Inflammatory macrophage treated with lipopolysaccharide for 4 hours (primary cell): ENCODE data around the gene NAP1L4.

Source experiments
- DNase-seq: peaks from one replicate; pipeline ENCODE4 v3.0.0-alpha.2; 2020

NAP1L4 gene

DNA sequence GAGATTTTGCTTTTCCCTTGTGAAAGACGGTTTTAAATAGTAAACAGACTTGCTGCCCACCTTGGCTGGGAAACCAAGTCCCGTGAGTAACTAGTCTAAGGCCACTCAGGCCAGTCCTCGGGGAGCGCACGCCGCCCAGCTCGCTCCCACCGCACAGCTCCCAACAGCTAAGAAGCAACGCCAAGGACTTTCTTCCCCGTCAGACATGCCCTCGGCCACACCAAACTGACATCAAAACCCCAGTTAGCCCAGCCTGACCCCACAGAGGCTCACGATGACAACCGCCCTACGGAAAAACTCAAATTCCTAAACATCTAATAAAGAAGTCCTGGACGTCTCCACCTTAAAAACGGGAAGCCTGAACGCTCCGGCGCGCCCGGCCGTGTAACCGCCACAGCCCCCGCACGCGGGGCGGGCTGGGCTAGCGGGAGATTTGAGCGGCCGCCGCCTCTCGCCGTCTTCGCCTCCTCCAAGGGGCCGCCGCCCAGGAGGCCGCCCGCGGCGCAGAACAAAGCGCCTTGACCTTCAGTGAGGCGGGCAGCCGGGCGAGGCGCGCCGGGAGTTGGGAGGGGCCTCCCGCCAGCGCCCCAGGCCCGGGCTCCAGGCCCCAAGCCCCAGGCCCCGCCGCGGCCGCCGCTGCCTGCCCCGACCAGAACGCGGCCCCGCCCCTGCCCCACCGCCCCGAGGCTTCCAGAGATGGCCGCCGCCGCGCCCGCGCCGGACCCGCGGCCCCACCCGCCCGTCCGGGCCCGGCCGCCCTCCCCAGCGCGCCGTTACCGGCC, 486 bp downstream of the NAP1L4 start:
- peak; percentile 77 for DNase-seq

- DNase-seq, result peak; percentile 3
Observed at GRCh38 chr11:2990617-2991451, 1.3 kb downstream of the NAP1L4 start.

GRCh38 chr11:2989551-2989950, 2.6 kb downstream of the NAP1L4 start:
- DNase-seq, result no peak

DNA sequence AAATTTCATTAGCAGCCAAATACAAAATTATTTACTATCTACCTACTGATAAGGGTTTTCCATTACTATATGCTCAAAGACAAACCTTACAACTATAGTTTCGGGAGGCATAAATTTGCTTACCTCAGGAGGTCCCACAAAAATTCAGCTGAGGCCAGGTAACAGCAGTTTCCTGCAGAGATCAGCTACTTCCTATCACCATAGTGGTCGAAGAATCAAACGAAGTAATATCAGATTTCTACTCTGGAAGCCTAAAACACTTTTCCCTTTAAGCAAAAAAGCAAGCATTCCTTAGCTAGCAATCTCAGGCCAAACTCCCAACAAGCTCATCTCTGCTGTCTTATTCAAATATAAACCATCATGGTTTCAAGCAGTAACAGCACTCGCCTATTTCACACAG, 3.1 kb downstream of the NAP1L4 start:
- DNase-seq, result no peak

DNA sequence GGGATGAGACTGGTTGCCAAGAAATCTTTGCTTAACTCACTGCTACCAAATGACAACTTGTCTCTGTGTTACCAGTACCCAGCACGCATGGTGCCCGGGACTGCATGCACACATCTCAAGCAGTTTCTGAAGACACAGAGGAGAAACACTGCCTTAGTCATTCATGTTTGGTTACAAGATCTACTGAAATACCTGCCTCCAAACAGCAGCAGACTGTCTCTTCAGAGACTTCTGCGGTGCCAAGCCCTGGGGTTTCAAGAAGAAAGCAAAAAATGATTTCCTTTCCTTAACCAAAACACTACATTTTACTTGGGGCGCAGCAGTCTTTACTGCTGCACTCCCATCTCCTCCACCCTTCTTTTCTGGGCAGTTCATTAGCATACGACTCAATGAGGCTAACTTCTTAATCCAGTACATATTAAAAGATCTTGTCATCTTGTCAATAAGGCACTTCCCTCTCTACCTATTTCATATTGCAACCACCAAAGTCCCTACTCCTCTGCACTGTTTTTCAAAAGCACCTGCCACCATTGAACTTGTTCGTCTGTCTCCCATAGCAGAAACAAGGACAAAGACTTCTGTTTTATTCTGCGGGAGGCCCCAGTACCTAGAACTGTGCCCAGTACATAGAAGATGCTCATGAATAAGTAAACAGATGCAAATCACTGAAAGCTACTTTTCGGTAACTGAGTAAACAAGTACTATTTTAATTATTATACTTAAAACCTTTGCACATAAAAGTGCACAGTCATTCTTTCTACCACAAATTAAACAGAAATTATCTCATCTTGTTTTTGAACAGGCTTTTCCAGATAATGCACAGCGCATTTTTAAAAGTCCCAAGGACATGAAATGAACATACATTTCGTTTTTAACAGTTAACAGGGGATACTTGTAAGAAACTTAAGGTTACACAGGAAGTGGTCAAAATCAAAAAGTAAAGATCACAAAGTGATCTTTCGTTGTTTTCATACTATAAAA, 4.0 kb downstream of the NAP1L4 start:
- DNase-seq, result no peak

- no peak for DNase-seq
Observed at GRCh38 chr11:2983908-2984307, 8.2 kb downstream of the NAP1L4 start.

DNA sequence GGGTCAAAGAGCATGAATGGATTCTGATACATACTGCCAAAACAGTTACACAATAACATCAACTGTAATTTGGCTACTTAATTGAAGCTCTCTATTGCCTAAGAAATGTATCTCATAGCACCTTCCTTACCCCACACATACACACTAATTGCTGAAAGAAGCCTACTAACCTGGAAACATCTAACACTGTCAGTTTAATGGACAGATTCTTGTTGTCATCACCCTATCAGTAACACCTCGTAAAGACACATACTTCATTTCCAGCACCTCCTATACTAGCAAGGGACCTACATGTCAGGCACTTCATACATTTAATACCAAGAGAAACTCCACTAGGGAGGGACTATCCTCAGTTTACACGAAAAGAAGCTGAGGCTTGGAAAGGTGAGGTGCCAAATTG, 9.9 kb downstream of the NAP1L4 start:
- no peak for DNase-seq

DNA sequence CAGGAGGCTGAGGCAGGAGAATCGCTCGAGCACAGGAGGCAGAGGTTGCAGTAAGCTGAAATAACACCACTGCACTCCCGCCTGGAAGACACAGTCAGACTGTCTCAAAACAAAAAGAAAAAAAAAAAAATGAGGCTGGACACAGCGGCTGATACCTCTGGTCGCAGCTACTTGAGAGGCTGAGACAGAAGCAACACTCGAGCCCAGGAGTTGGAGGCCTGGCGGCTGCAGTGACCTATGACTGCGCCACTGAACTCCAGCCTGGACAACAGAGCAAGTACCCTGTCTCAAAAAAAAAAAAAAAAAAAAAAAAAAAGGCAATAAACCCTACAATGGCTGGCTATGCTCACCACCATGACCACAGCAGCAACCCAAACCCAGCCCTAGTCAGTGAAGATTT, 11.0 kb downstream of the NAP1L4 start:
- DNase-seq, result no peak

DNA sequence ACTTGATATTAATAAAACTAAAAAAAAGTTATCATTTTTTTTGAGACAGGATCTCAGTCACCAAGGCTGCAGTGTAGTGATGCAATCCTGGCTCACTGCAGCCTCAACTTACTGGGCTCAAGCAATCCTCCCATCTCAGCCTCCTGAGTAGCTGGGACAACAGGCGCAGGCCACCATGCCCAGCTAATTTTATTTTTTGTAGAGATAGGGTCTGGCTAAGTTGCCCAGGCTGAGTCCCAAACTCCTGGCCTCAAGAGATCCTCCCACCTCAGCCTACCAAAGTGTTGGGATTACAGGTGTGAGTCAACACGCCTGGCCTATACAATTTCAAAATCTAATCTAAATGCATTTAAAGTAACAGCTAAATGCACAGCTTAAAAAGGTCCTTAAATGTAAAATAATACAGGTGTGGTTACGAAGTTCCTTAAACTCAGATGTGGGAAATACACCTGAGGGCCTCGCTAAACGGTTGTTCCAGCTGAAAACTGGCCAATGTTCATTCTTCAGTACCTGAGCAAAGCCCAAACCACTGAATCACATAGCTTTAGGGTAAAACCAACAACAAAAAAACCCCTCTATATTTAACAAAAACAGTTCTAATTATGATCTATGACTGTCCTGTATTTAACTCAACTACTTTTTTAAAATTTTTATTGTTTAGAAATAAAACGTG, 11.8 kb downstream of the NAP1L4 start:
- DNase-seq, result no peak

DNA sequence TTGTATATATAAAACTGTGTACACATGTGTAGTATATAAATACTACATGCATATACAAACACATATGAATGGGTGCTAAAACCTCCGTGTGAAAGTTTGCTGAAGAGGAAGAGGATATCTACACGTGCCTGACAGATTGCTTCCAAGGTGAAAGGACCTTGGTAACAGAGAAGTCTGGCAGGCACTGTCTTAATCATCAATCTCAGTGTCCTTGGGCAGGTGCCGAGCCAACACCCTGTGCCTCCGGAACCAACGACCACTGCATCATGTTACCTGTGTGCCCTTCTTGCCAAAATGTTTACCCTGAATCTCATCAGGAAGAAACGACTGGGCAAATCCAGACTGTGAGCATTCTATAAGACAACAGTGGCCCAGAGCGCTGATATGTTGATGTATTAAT, 15.0 kb downstream of the NAP1L4 start:
- DNase-seq, result no peak

- DNase-seq, result no peak
Observed at GRCh38 chr11:2976294-2977063, 15.7 kb downstream of the NAP1L4 start.

DNA sequence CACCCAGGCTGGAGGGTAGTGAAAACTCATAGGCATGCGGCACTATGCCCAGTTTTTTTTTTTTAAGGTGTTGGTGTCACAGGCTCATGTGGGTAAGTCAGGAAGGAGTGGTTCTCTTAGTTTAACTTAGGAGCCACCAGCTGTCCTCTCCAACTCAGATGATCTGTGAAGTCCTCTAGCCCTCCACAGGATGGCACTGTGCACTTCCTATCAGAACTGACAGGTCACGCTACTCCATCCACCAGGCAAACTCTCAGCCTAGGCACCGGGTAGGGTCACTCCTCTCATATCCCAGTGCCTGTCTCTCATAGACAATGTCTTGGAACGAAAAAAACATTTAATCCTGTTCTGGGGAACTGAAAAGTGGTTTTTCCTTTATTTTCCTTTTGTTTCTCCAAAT, 16.5 kb downstream of the NAP1L4 start:
- peak; percentile 61 for DNase-seq

- no peak for DNase-seq
Observed at GRCh38 chr11:2974272-2974671, 17.9 kb downstream of the NAP1L4 start.

- DNase-seq, result no peak
Observed at GRCh38 chr11:2968341-2968900, 23.7 kb downstream of the NAP1L4 start.

GRCh38 chr11:2964782-2965181, 27.3 kb downstream of the NAP1L4 start:
- DNase-seq, result no peak

- no peak for DNase-seq
Observed at GRCh38 chr11:2963761-2964160, 28.4 kb downstream of the NAP1L4 start.

DNA sequence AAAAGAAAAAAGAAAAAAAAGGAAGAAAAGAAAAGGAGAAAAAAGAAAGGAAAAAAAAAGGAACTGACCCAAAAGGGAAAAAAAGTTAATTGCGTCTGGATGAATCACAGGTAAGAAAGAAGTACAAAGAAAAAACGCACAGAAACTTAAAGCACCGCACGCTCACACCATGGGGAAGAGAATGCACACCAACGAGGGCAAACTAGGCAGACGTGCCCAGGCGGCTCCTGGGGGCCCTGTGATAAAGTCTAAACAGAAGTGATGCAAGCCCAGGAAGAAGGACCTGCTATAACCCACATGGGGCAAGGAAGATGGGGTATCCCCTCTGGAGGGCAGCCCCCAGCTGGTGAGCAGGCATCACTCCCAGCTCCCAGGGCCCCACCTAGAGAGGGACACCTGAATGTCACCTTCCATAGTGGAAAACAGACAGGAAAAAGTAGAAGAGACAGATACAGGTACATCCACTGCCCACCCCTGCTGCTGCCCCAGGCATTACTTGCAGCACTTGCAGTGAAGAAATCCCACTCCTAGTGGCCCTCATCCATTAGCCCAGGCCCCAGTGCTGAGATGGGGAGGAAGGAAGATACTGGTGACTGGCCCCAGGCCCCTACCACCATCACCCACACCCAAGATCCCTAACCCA, 28.9 kb downstream of the NAP1L4 start:
- DNase-seq, result no peak

DNA sequence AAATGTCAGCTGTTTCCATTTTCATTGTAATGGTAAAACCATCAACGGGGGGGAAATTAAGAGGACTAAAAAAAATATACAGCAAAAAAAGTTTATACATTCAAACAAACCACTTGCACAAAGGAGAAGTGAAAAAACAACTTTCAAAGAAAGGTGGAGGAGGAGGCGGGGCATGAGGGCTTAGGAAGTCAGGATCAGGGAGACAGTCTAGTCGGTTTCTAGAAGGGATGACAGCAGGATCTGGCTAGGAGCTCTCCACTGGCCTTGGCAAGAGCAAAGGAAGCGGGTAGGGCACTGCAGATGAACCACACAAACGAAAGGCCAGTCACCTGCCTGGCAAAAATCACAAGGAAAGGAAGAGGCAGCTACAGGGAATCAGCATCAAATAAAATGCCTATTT, 31.0 kb downstream of the NAP1L4 start:
- no peak for DNase-seq

GRCh38 chr11:2960139-2960538, 32.0 kb downstream of the NAP1L4 start:
- no peak for DNase-seq

DNA sequence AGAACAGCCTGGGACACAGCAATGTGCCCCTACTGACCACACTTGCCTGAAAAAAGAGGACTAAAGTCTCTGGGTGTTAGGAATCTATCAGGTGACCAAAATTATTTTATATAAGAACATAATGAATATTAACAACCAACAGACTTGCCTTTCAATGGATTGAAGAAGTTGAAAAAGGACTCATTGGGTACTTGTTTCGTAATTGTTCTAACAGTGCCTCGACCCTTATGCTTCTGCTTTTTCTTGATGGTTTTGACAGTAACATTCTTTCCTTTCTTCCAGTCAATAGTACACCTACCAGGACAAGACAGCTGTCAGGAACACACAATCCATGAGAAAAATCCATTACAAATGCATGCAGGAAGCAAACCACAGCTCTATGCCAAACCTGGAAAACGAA, 33.9 kb downstream of the NAP1L4 start:
- peak; percentile 52 for DNase-seq
